DOHH2 (cell line): Measurements from ENCODE around the gene PCCA.

Experiments used
- H3F3A ChIP-seq: fragments of 200-600 bp; sonication (generic), shearing (Covaris generic); 2 replicates; pipeline ENCODE4 v1.6.0; 2016; ENCODE audit warnings: antibody characterized with exemption, mild to moderate bottlenecking; ENCODE audit not compliant: control insufficient read depth, insufficient read depth
- H3K27ac ChIP-seq: fragments of 200-600 bp; sonication (generic); 2 replicates; pipeline ENCODE4 v1.5.1; 2014; ENCODE audit warnings: low read depth, mild to moderate bottlenecking, low read length, moderate library complexity
- H3K27me3 ChIP-seq: fragments of 200-600 bp; sonication (generic); 2 replicates; pipeline ENCODE4 v1.6.1; 2014; ENCODE audit warnings: mild to moderate bottlenecking, low read length, mixed read lengths; ENCODE audit not compliant: control insufficient read depth
- H3K36me3 ChIP-seq: fragments of 200-600 bp; sonication (generic); 2 replicates; pipeline ENCODE4 v1.6.1; 2014; ENCODE audit warnings: mild to moderate bottlenecking, low read length, moderate library complexity, mixed read lengths; ENCODE audit not compliant: control insufficient read depth
- H3K4me1 ChIP-seq: fragments of 200-600 bp; sonication (generic); 2 replicates; pipeline ENCODE4 v1.6.1; 2014; ENCODE audit warnings: mild to moderate bottlenecking, low read length, mixed read lengths; ENCODE audit not compliant: control insufficient read depth
- H3K4me2 ChIP-seq: fragments of 200-600 bp; sonication (generic); 2 replicates; pipeline ENCODE4 v1.6.0; 2014; ENCODE audit warnings: mild to moderate bottlenecking, low read length, moderate library complexity
- H3K4me3 ChIP-seq: fragments of 200-600 bp; sonication (generic); 2 replicates; pipeline ENCODE4 v1.5.1; 2014; ENCODE audit warnings: mild to moderate bottlenecking, low read length, mixed read lengths
- H3K79me2 ChIP-seq: fragments of 200-600 bp; sonication (generic); 2 replicates; pipeline ENCODE4 v1.6.1; 2014; ENCODE audit warnings: mild to moderate bottlenecking, low read length, mixed read lengths; ENCODE audit not compliant: control insufficient read depth
- H3K9me2 ChIP-seq: fragments of 200-600 bp; sonication (generic); replicated peaks from 2 replicates; pipeline ENCODE4 v1.6.1; 2014; ENCODE audit warnings: mild to moderate bottlenecking, low read length, mixed read lengths; ENCODE audit not compliant: control insufficient read depth
- H3K9me3 ChIP-seq: fragments of 200-600 bp; sonication (generic); 2 replicates; pipeline ENCODE4 v1.6.1; 2014; ENCODE audit warnings: antibody characterized with exemption, low read length, mixed read lengths; ENCODE audit not compliant: control insufficient read depth, insufficient read depth
- H4K20me1 ChIP-seq: fragments of 200-600 bp; sonication (generic); 2 replicates; pipeline ENCODE4 v1.6.0; 2014; ENCODE audit warnings: low read depth, mild to moderate bottlenecking, antibody characterized with exemption, low read length, moderate library complexity; ENCODE audit not compliant: control insufficient read depth, insufficient read depth
- EZH2phosphoT487 ChIP-seq: fragments of 200-600 bp; sonication (generic); IDR thresholded peaks from 2 replicates; pipeline ENCODE4 v1.6.1; 2017; ENCODE audit warnings: borderline replicate concordance, mild to moderate bottlenecking, antibody characterized with exemption, low read length, moderate library complexity, mixed read lengths
- TF ChIP-seq, protein P1 (sequence below): fragments of 200-600 bp; sonication (generic); IDR thresholded peaks from one replicate; pipeline ENCODE4 v1.5.1; 2014; ENCODE audit warnings: antibody characterized with exemption, mild to moderate bottlenecking, low read depth, low read length; ENCODE audit not compliant: poor library complexity, severe bottlenecking

The PCCA gene

DNA sequence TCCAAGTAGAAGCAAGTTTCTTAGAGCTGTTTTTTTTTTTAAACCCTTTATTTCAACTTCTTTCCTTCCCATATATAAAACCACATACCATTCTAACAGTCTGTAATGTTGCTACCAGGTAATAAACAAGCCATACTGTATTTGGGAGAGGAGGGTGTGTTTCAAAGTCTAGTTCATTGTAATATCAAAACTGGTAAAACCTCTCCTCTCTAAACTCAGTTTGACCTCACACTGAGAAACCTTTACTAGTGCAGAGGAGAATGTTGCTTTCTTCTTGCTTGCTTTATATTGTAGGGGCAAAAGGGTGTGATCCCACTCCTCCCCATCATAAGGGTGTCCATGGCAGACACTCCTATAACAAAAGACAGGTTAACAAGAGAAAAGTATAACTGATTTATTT, 344.6 kb downstream of the PCCA start:
- Histone ChIP-seq H4K20me1 (no peaks in the 10 kb centered on the region), H3K27ac (no peak overlapping the region), H3K36me3 (no peaks in the 10 kb centered on the region), H3K9me3 (no peaks in the 10 kb centered on the region), H3F3A (no peaks in the 10 kb centered on the region), H3K4me1 (no peaks in the 10 kb centered on the region), H3K4me3 (no peak overlapping the region), H3K27me3 (no peaks in the 10 kb centered on the region), H3K4me2 (no peak overlapping the region), H3K9me2 (no peaks in the 10 kb centered on the region), H3K79me2 (no peaks in the 10 kb centered on the region)
- TF ChIP-seq, protein P1, sequence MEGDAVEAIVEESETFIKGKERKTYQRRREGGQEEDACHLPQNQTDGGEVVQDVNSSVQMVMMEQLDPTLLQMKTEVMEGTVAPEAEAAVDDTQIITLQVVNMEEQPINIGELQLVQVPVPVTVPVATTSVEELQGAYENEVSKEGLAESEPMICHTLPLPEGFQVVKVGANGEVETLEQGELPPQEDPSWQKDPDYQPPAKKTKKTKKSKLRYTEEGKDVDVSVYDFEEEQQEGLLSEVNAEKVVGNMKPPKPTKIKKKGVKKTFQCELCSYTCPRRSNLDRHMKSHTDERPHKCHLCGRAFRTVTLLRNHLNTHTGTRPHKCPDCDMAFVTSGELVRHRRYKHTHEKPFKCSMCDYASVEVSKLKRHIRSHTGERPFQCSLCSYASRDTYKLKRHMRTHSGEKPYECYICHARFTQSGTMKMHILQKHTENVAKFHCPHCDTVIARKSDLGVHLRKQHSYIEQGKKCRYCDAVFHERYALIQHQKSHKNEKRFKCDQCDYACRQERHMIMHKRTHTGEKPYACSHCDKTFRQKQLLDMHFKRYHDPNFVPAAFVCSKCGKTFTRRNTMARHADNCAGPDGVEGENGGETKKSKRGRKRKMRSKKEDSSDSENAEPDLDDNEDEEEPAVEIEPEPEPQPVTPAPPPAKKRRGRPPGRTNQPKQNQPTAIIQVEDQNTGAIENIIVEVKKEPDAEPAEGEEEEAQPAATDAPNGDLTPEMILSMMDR: no peak
- no peak for TF ChIP-seq EZH2phosphoT487

DNA sequence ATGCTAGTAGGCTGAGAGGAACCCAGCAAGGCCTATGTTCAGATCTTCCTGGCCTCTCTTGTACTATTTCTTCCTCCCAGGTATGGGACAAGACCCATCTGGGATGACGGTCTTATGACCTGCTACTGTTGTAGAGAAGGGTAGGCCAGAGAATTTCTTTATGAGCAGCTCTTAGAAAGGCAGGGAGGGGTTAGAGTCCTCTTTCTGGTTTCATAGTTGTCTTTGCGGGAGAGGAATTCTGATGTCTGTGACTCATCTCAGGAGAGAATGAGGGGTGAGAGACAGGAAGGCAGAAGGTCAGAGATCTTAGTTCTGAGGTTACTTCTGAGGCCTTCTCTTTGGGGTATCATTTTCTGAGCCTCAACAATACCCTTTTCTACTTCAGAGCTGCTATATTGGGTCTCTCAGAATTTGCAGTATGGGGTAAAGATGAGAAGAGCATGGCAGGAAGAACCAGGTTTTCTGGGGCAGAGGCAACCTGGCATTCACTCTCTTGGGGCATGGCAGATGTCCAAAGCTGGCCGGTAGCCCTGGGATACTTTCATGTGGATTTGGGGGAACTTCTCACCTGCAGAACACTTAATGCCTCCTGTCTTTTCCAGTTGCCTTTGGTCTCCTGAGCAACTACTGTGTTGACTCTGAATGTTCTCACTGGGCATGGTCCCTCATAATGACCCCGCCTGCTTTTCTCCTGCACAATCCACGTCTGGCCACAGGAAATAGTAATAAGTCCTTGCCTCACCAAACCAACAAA, 345.3 kb downstream of the PCCA start:
- Histone ChIP-seq H3K27me3 (no peaks in the 10 kb centered on the region), H3K27ac (no peak overlapping the region), H3K9me3 (no peaks in the 10 kb centered on the region), H3F3A (no peaks in the 10 kb centered on the region), H3K4me1 (no peaks in the 10 kb centered on the region), H4K20me1 (no peaks in the 10 kb centered on the region), H3K4me3 (no peak overlapping the region), H3K36me3 (no peaks in the 10 kb centered on the region), H3K4me2 (no peak overlapping the region), H3K9me2 (no peaks in the 10 kb centered on the region), H3K79me2 (no peaks in the 10 kb centered on the region)
- TF ChIP-seq, protein P1: no peak
- no peak for TF ChIP-seq EZH2phosphoT487

DNA sequence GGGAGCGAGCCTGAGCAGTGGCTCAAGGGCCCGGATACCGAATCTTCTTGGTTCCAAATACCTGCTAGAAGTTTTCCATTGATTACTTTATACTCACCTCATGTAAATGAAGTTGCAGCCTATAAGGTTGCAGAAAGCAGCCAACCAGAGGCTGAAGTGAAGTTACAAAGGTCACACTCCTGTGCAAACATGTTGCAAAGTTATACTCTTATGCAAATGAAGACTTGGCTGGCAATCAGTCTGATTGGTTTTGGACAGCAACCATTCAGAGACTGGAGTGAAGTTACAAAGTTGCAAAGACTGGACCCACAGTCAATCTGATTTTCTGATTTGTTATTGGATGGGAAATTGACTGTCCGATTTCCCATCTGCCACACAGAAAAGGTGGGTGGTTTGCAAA, 347.2 kb downstream of the PCCA start:
- Histone ChIP-seq H3K27me3 (no peaks in the 10 kb centered on the region), H3K9me3 (no peaks in the 10 kb centered on the region), H3F3A (no peaks in the 10 kb centered on the region), H4K20me1 (no peaks in the 10 kb centered on the region), H3K9me2 (no peaks in the 10 kb centered on the region), H3K27ac (no peak overlapping the region), H3K4me3 (no peak overlapping the region), H3K79me2 (no peaks in the 10 kb centered on the region), H3K4me1 (no peaks in the 10 kb centered on the region), H3K36me3 (no peaks in the 10 kb centered on the region), H3K4me2 (no peak overlapping the region)
- TF ChIP-seq EZH2phosphoT487: no peak
- TF ChIP-seq, protein P1: no peak
